ENCODE results near the gene SLC25A51.

- TF ChIP-seq EZH2 (IDR thresholded peaks at IDR 0.05; ENCODE audit: low read length) (no peak), CTCF (optimal IDR thresholded peaks at IDR 0.05 in 1 of 3, IDR thresholded peaks at IDR 0.05 in 1 of 3, conservative IDR thresholded peaks at IDR 0.05 in 1 of 3; ENCODE audit: extremely low read depth in 1 of 3, insufficient read depth in 2 of 3, low read length in 3 of 3) (no peak)
Measured at GRCh38 chr9:37929441-37929895, 25.5 kb upstream of the SLC25A51 start.

Data from keratinocyte (primary cell).